ENCODE measurements around the gene USP54. TPM values are rescaled to one million over a fixed set of nuclear protein-coding genes. Genes with fewer than 3 reads are reported as not detected.

The USP54 gene
- total and polyA plus RNA-seq, 2 donors (not counting 1 experiment from before 2014, with no cell fraction given) = 2.3 to 12.9 TPM

GRCh38 chr10:73506074-73506473 lies 85.1 kb downstream of the USP54 start:
- peaks cover 16% of the 10 kb centered on the region for H3K4me1 Mint-ChIP-seq
- no peaks in the 10 kb centered on the region for H3K27me3 ChIP-seq (replicated peaks in 1 of 4; ENCODE audit: control extremely low read depth in 1 of 4, control insufficient read depth in 3 of 4, insufficient read depth in 4 of 4, low read length in 3 of 4)
- intact Hi-C loops (cut with micrococcal nuclease) = no loop called here
- H3K79me2 ChIP-seq (ENCODE audit: control insufficient read depth, insufficient read depth, low read length) = no peaks in the 10 kb centered on the region
- no peak overlapping the region for H3K9ac ChIP-seq (ENCODE audit: low read length)
- no peak for DNase-seq
- peaks cover 2 to 15% of the 10 kb centered on the region in 2 experiments for H3K36me3 ChIP-seq (replicated peaks in 1 of 2; ENCODE audit: control extremely low read depth in 1 of 2, control insufficient read depth in 1 of 2, extremely low read depth in 1 of 2, insufficient read depth in 2 of 2, low read length in 1 of 2)
- H3K4me3 ChIP-seq (ENCODE audit: control extremely low read depth in 1 of 5, extremely low read depth in 1 of 5, insufficient read depth in 1 of 5, low read depth in 2 of 5, low read length in 4 of 5) = no peak overlapping the region
- no peaks in the 10 kb centered on the region for H3K27me3 Mint-ChIP-seq
- ChIA-PET CTCF (no interaction called here), POLR2A (interaction anchor here (1.0 kb wide), 1 partner anchor 10 kb away, joined by 3 read pairs; the partner anchor contains the start of gene PPP3CB)
- H4K20me1 ChIP-seq (ENCODE audit: control insufficient read depth, insufficient read depth, low read length, poor library complexity, severe bottlenecking) = no peaks in the 10 kb centered on the region
- H3K4me3 Mint-ChIP-seq = no peak overlapping the region
- no peaks in the 10 kb centered on the region for H3K9me3 ChIP-seq (ENCODE audit: control extremely low read depth in 1 of 3, control insufficient read depth in 2 of 3, insufficient read depth in 1 of 3, low read length in 2 of 3)
- TF ChIP-seq CTCF (IDR thresholded peaks at IDR 0.05) (no peak), EZH2 (IDR thresholded peaks at IDR 0.05; ENCODE audit: borderline replicate concordance, insufficient read depth, low read depth, low read length, poor library complexity, severe bottlenecking) (no peak)
- no peak for ATAC-seq (ENCODE audit: low read depth)
- H3K4me2 ChIP-seq (replicated peaks; ENCODE audit: low read depth, low read length, poor library complexity, severe bottlenecking) = no peak overlapping the region
- H2AFZ ChIP-seq (ENCODE audit: insufficient read depth, low read depth, low read length, poor library complexity, severe bottlenecking) = no peak overlapping the region
- H3K9me3 Mint-ChIP-seq (ENCODE audit: insufficient read depth) = no peaks in the 10 kb centered on the region
- no peak overlapping the region for H3K27ac Mint-ChIP-seq
- H3K27ac ChIP-seq (ENCODE audit: low read length in 2 of 2) = no peak overlapping the region
- peaks cover 11 to 12% of the 10 kb centered on the region in 2 donors for H3K4me1 ChIP-seq (ENCODE audit: control insufficient read depth in 2 of 2, insufficient read depth in 2 of 2, low read length in 2 of 2)

GRCh38 chr10:73503037-73503436 lies 88.1 kb downstream of the USP54 start:
- H3K27ac Mint-ChIP-seq = no peak overlapping the region
- no CpG with 5 or more reads among the region's 1 CpG for WGBS (ENCODE audit: insufficient coverage)

More at GRCh38 chr10:73503037-73503436, 88.1 kb downstream of the USP54 start:
- DNase-seq (no peak), ATAC-seq (ENCODE audit: low read depth) (no peak)
- ChIA-PET POLR2A (no interaction called here), CTCF (interaction anchor here (1.4 kb wide), 1 partner anchor 10 kb away, joined by 3 read pairs; no protein-coding TSS in a partner anchor)
- no peaks in the 10 kb centered on the region for H3K27me3 Mint-ChIP-seq
- no peak overlapping the region for H2AFZ ChIP-seq (ENCODE audit: insufficient read depth, low read depth, low read length, poor library complexity, severe bottlenecking)
- peaks cover 2 to 15% of the 10 kb centered on the region in 2 experiments for H3K36me3 ChIP-seq (replicated peaks in 1 of 2; ENCODE audit: control extremely low read depth in 1 of 2, control insufficient read depth in 1 of 2, extremely low read depth in 1 of 2, insufficient read depth in 2 of 2, low read length in 1 of 2)
- peaks cover 22% of the 10 kb centered on the region for H3K4me1 Mint-ChIP-seq
- no peak overlapping the region for H3K4me2 ChIP-seq (replicated peaks; ENCODE audit: low read depth, low read length, poor library complexity, severe bottlenecking)
- H3K79me2 ChIP-seq (ENCODE audit: control insufficient read depth, insufficient read depth, low read length) = peaks cover 8% of the 10 kb centered on the region
- no peak overlapping the region for H3K4me3 ChIP-seq (ENCODE audit: control extremely low read depth in 1 of 5, extremely low read depth in 1 of 5, insufficient read depth in 1 of 5, low read depth in 2 of 5, low read length in 4 of 5)
- H3K27ac ChIP-seq (ENCODE audit: low read length in 2 of 2) = no peak overlapping the region
- H4K20me1 ChIP-seq (ENCODE audit: control insufficient read depth, insufficient read depth, low read length, poor library complexity, severe bottlenecking) = no peaks in the 10 kb centered on the region
- H3K9me3 Mint-ChIP-seq (ENCODE audit: insufficient read depth) = no peaks in the 10 kb centered on the region
- H3K4me1 ChIP-seq (ENCODE audit: control insufficient read depth in 2 of 2, insufficient read depth in 2 of 2, low read length in 2 of 2) = peaks cover 15 to 20% of the 10 kb centered on the region in 2 donors
- H3K9me3 ChIP-seq (ENCODE audit: control extremely low read depth in 1 of 3, control insufficient read depth in 2 of 3, insufficient read depth in 1 of 3, low read length in 2 of 3) = no peaks in the 10 kb centered on the region
- no peaks in the 10 kb centered on the region for H3K27me3 ChIP-seq (replicated peaks in 1 of 4; ENCODE audit: control extremely low read depth in 1 of 4, control insufficient read depth in 3 of 4, insufficient read depth in 4 of 4, low read length in 3 of 4)
- no peak overlapping the region for H3K4me3 Mint-ChIP-seq
- intact Hi-C loops (cut with micrococcal nuclease) = no loop called here
- TF ChIP-seq CTCF (IDR thresholded peaks at IDR 0.05) = no peak
- no peak for TF ChIP-seq EZH2 (IDR thresholded peaks at IDR 0.05; ENCODE audit: borderline replicate concordance, insufficient read depth, low read depth, low read length, poor library complexity, severe bottlenecking)
- no peak overlapping the region for H3K9ac ChIP-seq (ENCODE audit: low read length)

Data from B cell (primary cell).